ELF-1 (cell line): Measurements from ENCODE around the gene ENAH.
"Not testable (repeated sequence)": the region's sequence is repeated elsewhere in the genome, so short reads cannot be mapped to it uniquely, and the experiment has no call there.

ENCODE experiments used
- DNase-seq: peaks from one replicate; pipeline ENCODE4 v3.0.0-alpha.2; 2016; ENCODE audit warnings: low read depth, low spot score

ENAH gene

GRCh38 chr1:225473676-225474438 is 179.1 kb downstream of the ENAH start:
- DNase-seq, result not testable (repeated sequence)

DNA sequence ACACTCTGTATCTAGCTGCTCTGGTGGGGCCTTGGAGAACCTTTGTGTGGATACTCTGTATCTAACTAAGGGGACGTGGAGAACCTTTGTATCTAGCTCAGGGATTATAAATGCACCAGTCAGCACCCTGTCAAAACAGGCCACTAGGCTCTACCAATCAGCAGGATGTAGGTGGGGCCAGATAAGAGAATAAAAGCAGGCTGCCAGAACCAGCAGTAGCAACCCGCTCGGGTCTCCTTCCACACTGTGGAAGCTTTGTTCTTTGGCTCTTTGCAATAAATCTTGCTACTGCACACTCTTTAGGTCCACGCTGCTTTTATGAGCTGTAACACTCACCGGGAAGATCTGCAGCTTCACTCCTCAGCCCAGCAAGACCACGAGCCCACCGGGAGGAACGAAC is 179.7 kb downstream of the ENAH start:
- not testable (repeated sequence) for DNase-seq

GRCh38 chr1:225471453-225472301 is 181.2 kb downstream of the ENAH start:
- no peak for DNase-seq

DNA sequence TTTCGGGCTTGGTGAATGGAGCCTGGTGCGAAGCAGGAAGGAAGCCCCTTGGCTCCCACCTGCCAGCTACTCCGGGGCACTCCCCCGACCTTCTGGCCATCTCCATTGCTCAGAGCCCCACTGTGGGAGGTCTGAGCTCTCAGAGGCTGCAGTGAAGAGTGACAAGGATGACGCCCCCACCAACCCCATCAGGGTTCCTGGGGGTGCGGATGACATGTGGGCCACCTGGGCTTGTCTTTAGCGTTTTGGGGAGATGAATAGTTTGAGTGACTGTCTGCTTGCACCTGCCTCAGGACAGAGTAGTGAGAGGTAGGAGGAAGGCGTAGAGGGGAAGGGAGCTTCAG is 181.8 kb downstream of the ENAH start:
- no peak for DNase-seq

DNA sequence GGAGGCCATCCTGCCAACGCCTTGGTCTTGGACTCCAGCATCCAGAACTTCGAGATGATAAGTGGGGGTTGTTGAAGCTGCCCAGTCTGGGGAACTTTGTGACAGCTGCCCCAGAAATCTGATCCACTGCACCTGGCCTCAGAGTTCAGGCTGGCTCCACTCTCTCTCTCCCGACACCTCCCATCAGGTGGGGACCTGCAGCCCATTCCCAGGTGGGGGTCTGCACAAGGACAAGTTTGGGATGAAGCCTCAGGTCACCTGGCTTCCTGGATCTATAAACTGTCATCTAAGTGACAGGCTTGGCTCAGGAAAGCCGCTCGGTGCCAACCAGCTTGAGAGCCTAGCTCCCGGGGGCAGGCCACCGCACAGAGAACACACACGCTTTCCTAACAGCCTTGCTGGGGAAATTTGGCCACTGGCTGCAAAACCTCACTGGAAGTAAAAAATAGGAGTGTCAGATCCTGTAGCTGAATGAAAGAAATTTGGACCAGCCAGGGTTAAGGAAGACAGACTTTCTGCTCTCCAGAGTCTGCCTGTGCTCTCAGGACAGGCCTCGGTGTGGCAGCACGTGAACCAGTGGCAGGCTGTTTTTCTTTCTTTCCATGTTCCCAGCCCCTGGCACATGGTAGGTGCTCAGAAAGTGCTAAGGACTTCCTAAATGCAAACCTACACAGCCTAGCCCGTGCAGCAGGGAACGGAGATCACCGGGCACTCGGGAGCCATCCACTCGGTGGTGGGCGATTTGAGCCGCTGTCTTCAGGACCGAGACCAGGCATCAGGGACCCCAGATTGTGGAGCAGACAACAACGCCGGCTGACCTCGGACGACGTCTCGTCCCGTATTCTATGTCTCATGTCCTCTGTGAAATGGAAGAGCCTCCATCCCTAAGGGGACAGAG is 182.5 kb downstream of the ENAH start:
- DNase-seq, result no peak

- DNase-seq, result peak; percentile 81
Observed at GRCh38 chr1:225469051-225469450, 183.9 kb downstream of the ENAH start.

- no peak for DNase-seq
Observed at GRCh38 chr1:225468270-225469020, 184.5 kb downstream of the ENAH start.

DNA sequence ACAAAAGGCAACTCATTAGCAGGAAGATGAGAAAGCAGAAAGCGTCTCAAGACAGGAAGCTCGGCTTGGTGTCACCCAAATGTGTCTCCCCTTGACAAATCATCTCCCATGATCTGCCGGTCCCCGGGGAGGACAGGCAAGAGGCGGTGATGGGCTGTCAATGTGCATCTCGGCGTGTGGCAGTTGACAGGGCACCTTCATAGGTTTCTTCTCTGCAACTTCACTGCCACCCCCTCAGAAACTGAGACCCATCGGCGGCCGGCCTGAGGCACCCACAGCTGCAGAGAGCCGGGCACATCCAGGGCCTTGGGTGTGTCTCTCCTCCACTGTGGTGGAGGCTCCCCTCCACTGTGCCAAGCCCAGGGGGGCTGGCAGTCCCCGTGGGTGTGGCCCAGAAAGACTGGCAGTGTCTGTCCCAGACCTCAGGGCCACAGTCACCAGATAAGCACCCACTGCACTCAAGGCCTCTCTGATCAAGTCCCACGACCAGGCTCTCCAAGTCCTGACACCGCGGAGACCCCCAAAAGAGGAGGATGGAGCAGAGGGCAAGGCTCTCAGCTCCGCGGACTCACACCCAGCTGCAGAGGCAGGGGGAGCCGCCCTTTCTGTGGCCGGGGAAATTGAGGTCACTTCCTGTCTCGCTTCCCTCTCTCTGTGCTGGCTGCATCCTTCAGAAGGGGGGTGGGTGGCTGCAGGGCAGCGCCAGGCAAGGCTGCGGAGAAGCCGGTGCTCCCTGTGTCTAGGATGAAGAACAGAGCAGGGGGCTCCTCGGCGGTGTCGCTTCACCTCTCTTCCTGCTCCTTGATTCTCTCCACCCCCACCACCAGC is 185.5 kb downstream of the ENAH start:
- DNase-seq, result no peak

GRCh38 chr1:225466848-225467192 is 186.1 kb downstream of the ENAH start:
- no peak for DNase-seq

DNA sequence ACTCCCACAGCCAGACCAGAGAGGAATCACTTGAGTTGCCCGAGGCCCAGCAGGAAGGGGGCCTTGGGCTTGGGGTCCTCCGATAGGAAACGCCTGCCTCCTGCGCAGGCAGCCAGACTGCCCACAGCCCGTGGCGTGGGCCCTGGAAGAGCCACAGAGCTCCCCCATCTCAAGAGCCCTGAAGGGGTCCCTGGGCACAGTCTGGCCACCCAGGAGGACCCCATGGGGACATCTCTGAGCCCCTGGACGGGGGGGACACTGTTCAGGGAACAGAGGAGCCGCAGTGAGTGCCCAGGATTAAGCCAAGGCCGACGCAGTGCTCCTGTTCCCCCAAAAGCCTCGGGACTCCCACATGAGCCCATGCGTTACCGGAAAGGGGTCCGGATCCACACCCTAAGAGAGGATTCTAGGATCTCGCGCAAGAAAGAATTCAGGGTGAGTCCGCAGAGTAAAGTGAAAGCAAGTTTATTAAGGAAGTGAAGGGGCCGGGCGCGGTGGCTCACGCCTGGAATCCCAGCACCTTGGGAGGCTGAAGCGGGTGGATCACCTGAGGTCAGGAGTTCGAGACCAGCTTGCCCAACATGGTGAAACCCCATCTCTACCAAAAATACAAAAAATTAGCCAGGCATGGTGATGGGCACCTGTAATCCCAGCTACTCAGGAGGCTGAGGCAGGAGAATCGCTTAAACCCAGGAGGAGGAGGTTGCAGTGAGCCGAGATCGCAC is 187.0 kb downstream of the ENAH start:
- no peak for DNase-seq

DNA sequence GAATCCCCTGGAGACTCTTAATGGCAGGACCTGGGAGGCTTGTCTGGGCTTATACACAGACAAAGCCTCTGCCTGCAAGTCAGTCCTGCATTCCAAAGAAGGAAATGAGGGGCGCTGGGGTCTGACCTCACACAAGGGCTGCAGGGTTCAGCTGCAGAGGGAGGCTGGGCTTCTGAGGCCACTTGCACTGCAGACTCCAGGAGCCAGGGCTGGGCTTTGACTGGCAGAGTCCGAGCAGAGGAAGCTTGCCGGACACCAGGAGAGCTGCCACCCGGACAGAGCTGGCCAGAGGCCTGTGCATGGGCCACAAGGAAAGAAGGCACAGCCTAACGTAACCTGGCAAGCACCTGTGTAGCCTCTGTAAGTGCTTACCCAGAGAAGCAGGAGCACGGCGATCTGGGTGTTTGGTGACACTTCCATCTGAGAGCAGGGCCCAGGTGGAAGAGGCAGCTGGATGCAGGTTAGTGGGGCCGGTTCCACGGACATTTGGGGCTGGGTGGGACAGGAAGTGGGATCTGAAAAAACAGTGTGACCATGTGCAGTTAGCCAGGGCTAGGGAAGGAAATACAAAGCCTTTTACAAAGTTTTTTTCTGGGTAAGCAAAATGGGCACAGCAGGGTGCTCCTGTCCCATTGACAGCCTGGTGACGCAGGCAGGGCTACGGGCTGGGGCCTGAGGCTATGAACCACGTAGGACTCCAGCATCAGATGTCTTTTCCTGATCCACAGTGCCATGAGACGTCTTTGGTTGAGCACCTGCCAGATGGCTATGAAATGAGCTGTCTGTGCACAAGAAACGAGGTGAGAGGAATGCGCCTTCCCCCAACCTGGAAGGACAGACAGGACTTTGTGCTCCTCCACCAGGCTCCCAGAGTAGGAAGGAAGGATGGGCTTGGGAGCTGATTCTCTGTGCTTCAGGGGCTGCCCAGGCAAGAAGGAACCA is 187.8 kb downstream of the ENAH start:
- DNase-seq, result peak; percentile 73

DNA sequence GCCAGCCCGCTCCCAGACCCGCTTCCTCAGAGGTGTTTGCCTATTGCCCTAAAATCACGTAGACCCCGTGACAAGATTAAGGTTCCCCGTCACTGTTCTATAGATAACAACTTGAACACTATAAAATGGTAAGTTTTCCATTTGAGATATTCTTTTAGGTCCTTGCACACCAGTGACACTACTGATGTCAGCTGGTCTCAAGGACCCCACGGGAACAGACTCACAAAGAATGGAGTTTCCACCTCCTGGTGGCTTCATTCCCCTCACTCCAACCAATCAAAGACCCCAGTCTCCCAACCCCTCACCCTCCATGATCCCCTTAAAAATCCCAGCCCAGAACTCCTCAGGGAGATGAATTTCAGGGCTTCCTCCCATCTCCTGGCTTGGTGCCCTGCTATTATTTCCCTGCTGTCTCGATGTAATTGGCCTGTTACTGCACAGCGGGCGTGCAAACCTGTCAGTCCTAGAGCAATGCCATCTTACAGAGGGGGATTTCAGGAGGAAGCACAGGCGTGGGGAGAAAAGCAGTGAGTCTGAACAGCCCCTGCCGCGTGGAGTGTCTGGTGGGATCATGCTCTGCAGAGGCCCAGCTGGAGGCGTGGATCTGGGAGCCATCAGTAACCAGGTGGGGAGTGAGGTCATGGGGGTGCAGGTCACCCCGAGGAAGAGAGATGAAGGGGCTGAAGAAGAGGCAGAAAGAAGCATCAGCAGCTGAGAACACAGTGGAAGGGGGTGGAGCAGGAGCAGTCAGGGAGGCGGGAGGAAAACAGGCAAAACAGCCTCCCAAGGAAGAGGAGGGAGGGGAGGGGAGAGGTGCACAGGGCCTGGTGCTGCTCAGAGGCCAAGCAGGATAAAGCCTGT is 190.0 kb downstream of the ENAH start:
- DNase-seq, result peak; percentile 58

- no peak for DNase-seq
Observed at GRCh38 chr1:225462429-225462713, 190.6 kb downstream of the ENAH start.

- DNase-seq, result no peak
Observed at GRCh38 chr1:225461533-225462428, 191.1 kb downstream of the ENAH start.

GRCh38 chr1:225460737-225461532 is 192.0 kb downstream of the ENAH start:
- no peak for DNase-seq
